ENCODE measurements around the gene NUMA1.

DNA sequence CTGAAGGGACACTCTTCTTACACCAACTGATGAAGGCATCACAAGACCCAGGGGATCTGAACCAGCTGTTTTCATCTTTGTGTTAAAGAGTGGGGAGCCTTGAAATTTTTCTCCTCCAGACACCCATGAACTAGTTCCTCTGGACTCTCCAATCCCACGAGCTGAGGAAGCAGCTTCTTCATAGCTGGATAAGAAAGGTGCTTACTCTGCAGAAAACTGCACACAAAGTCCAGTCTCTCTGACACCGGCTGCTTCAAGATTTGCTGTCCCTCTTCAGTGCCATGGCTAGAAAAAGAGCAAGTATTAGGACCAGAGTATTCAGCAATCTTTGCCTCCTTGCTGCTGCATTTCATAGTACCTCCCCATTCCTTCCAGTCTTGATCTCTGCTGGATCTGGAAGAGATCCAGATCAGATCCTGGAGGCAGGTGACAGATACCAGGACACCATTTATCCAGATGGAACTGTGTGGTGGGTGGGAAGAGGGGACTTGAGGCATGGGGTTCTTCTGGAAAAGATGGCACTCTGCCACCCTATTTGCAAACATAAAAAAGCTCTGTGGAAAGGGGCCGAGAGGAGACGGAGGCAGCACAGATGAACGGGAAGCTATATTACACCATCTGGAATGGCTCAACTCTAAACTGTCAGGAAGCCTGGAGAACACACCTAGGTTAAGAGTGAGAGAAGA is 56.1 kb downstream of the NUMA1 start:
- TF ChIP-seq CTCF (IDR thresholded peaks at IDR 0.05; ENCODE audit: control extremely low read depth in 1 of 3, insufficient read depth in 1 of 3, low read depth in 1 of 3, low read length in 3 of 3) (no peak), SP2 (IDR thresholded peaks at IDR 0.05; ENCODE audit: low read length) (no peak), EZH2 (IDR thresholded peaks at IDR 0.05; ENCODE audit: low read depth, low read length, severe bottlenecking) (no peak)
